Measurements from ENCODE around the gene DHRS7. TPM values are rescaled to one million over a fixed set of nuclear protein-coding genes. Genes with fewer than 3 reads are reported as not detected.

Gene DHRS7
- total RNA-seq, 1 experiment from 2014 or later, result 27.7 TPM

- no peak overlapping the region for H3T11ph ChIP-seq (ENCODE audit: low read length)
- no peak overlapping the region for H3K56ac ChIP-seq (ENCODE audit: insufficient read length, low read depth, low read length)
- H3K27me3 ChIP-seq (ENCODE audit: insufficient read depth, low read length), result no peaks in the 10 kb centered on the region
- H3K79me1 ChIP-seq (ENCODE audit: insufficient read depth, low read depth, low read length, poor library complexity, severe bottlenecking), result no peaks in the 10 kb centered on the region
- H2BK20ac ChIP-seq (ENCODE audit: low read depth, low read length, poor library complexity, severe bottlenecking), result no peak overlapping the region
- no peaks in the 10 kb centered on the region for H3K4me1 ChIP-seq (ENCODE audit: insufficient read depth, low read length)
- H3K23ac ChIP-seq (ENCODE audit: insufficient read length, low read depth, low read length), result no peak overlapping the region
- H3K23me2 ChIP-seq (ENCODE audit: insufficient read length, low read depth, low read length, poor library complexity, severe bottlenecking), result no peaks in the 10 kb centered on the region
- no peak overlapping the region for H4K8ac ChIP-seq (replicated peaks; ENCODE audit: insufficient read length, low read depth, low read length)
- Mint-ChIP-seq H3K4me3 (no peak overlapping the region), H3K27me3 (ENCODE audit: low read depth) (no peaks in the 10 kb centered on the region), H3K36me3 (ENCODE audit: insufficient read depth in 1 of 3, low read depth in 3 of 3) (peaks cover 20 to 63% (median 59%) of the 10 kb centered on the region in 3 experiments; a peak in 6 of 7 replicates), H3K9me3 (no peaks in the 10 kb centered on the region), H3K4me1 (no peaks in the 10 kb centered on the region), H3K27ac (no peak overlapping the region)
- no peak overlapping the region for H4K5ac ChIP-seq (ENCODE audit: insufficient read length, low read depth, low read length)
- no peak overlapping the region for H3K18ac ChIP-seq (ENCODE audit: insufficient read length, low read depth, low read length)
- no peak for DNase-seq
- H2AFZ ChIP-seq (ENCODE audit: low read length), result no peak overlapping the region
- H2BK12ac ChIP-seq (ENCODE audit: insufficient read length, low read depth, low read length), result no peak overlapping the region
- H2BK15ac ChIP-seq (ENCODE audit: low read depth, low read length), result no peak overlapping the region
- no peak overlapping the region for H2AK5ac ChIP-seq (ENCODE audit: insufficient read length, low read length)
- no peaks in the 10 kb centered on the region for H4K20me1 ChIP-seq (ENCODE audit: control insufficient read depth, insufficient read depth, insufficient read length)
- H3K4me2 ChIP-seq (ENCODE audit: insufficient read depth, insufficient read length, low read length), result no peak overlapping the region
- H3K27ac ChIP-seq (ENCODE audit: insufficient read length, low read depth, low read length), result no peak overlapping the region
- no peaks in the 10 kb centered on the region for H3K9me3 ChIP-seq (ENCODE audit: control insufficient read depth, low read depth, low read length)
- no peak overlapping the region for H4K91ac ChIP-seq (ENCODE audit: insufficient read length, low read depth, low read length)
- H2BK5ac ChIP-seq (ENCODE audit: insufficient read length, low read length), result no peak overlapping the region
- H3K4ac ChIP-seq (ENCODE audit: low read depth, low read length), result no peak overlapping the region
- H3K9ac ChIP-seq (ENCODE audit: extremely low read depth, insufficient read length, low read length), result no peak overlapping the region
- TF ChIP-seq CTCF (conservative IDR thresholded peaks at IDR 0.05), result no peak
- H3K79me2 ChIP-seq (ENCODE audit: insufficient read depth, low read length), result no peaks in the 10 kb centered on the region
- H3K14ac ChIP-seq (ENCODE audit: insufficient read depth, low read length), result no peak overlapping the region
- H2BK120ac ChIP-seq (ENCODE audit: low read depth, low read length, poor library complexity, severe bottlenecking), result no peak overlapping the region
Observed at GRCh38 chr14:60125918-60126317, 39.3 kb downstream of the DHRS7 start.

Data from H9 (cell line).